HepG2 (cell line): Measurements from ENCODE around the gene QKI. TPM values are rescaled to one million over a fixed set of nuclear protein-coding genes. Genes with fewer than 3 reads are reported as not detected.
A peak's percentile ranks its signal among the peaks of the same experiment; 100 is the strongest.

Experiments
- CHD2 ChIP-seq: IDR thresholded peaks from 2 replicates; pipeline ENCODE4 v1.6.1; 2011; ENCODE audit warnings: low read depth, low read length, improper control_type of control experiment
- EP300 ChIP-seq, 3 experiments: sonication (generic) in 1 of 3; formaldehyde crosslinking in 1 of 3; IDR thresholded peaks; 2 replicates each; pipeline versions ENCODE4 v1.5.1 to v1.6.1; 2011 to 2020; ENCODE audit warnings: low read depth in 2 of 3, low read length in 2 of 3, borderline replicate concordance in 1 of 3, improper control_type of control experiment in 1 of 3, mild to moderate bottlenecking in 1 of 3, missing genetic modification reagents in 1 of 3, moderate library complexity in 1 of 3
- ISL2 ChIP-seq: sonication (generic); formaldehyde crosslinking; IDR thresholded peaks from 2 replicates; pipeline ENCODE4 v1.5.0; 2020; ENCODE audit warnings: missing genetic modification reagents
- KLF16 ChIP-seq, 2 experiments: sonication (generic) in 1 of 2; formaldehyde crosslinking in 1 of 2; IDR thresholded peaks; 2 replicates each; pipeline versions ENCODE4 v1.6.1 to v1.8.0; 2016 to 2023; ENCODE audit warnings: missing genetic modification reagents in 2 of 2, missing compliant biosample characterization in 1 of 2
- NFE2L1 ChIP-seq: sonication (generic); formaldehyde crosslinking; IDR thresholded peaks from 2 replicates; pipeline ENCODE4 v1.4.0; 2020; ENCODE audit warnings: missing genetic modification reagents, mild to moderate bottlenecking, borderline replicate concordance
- NFE2L2 ChIP-seq: fragments of 150-350 bp; IDR thresholded peaks from 2 replicates; pipeline ENCODE4 v1.6.1; 2014; ENCODE audit warnings: low read length
- SIN3A ChIP-seq: IDR thresholded peaks from 2 replicates; pipeline ENCODE4 v1.6.1; 2011; ENCODE audit warnings: low read depth, mild to moderate bottlenecking, control low read depth, low read length, borderline replicate concordance
- ZFP62 ChIP-seq: sonication (generic); formaldehyde crosslinking; IDR thresholded peaks from 2 replicates; pipeline ENCODE4 v1.4.0; 2020; ENCODE audit warnings: missing genetic modification reagents
- ZMYM3 ChIP-seq: sonication (generic); formaldehyde crosslinking; IDR thresholded peaks from 2 replicates; pipeline ENCODE4 v1.5.1; 2020; ENCODE audit warnings: mild to moderate bottlenecking, missing genetic modification reagents
- ZNF616 ChIP-seq: sonication (generic); formaldehyde crosslinking; IDR thresholded peaks from 2 replicates; pipeline ENCODE4 v1.5.0; 2020; ENCODE audit warnings: low read depth, mild to moderate bottlenecking, missing genetic modification reagents
- ZNF816 ChIP-seq: sonication (generic); formaldehyde crosslinking; IDR thresholded peaks from 2 replicates; pipeline ENCODE4 v1.8.0; 2022; ENCODE audit warnings: missing genetic modification reagents, mild to moderate bottlenecking, borderline replicate concordance
- ZSCAN12 ChIP-seq: sonication (generic); formaldehyde crosslinking; IDR thresholded peaks from 2 replicates; pipeline ENCODE4 v1.9.0; 2021; ENCODE audit warnings: mild to moderate bottlenecking, missing genetic modification reagents
- polyA plus RNA-seq, 8 experiments: library from polyadenylated mRNA; depleted of rRNA in 3 of 8; stranded (reverse) in 7 of 8; unstranded in 1 of 8; fragments of >200 nt; fragmentation: Illumina TruSeq in 4 of 8; extraction: Trizol in 4 of 8; gene quantifications; 2 replicates each; pipeline versions ENCODE4 v1.2.1 to v1.2.3, GENCODE V29; 2011 to 2016; ENCODE audit warnings: low read depth in 4 of 8, missing spikeins in 1 of 8, mixed read lengths in 1 of 8; ENCODE audit not compliant: insufficient read depth in 1 of 8
- total RNA-seq, 5 experiments: library from RNA; depleted of rRNA; stranded (reverse); fragments of >200 nt; fragmentation: Illumina TruSeq; extraction: Trizol; gene quantifications; 2 replicates each; pipeline ENCODE4 v1.2.3, GENCODE V29; 2016; ENCODE audit warnings: low read depth in 1 of 5
- TF ChIP-seq, protein P1 (sequence below), 2 experiments: fragments of 450-650 bp in 1 of 2; sonication (generic) in 1 of 2; formaldehyde crosslinking in 1 of 2; IDR thresholded peaks; 2 replicates each; pipeline versions ENCODE4 v1.6.1 to v1.8.0; 2016 to 2022; ENCODE audit warnings: antibody characterized with exemption in 1 of 2, mild to moderate bottlenecking in 1 of 2, missing genetic modification reagents in 1 of 2
- TF ChIP-seq, protein P2 (sequence below): sonication (generic); formaldehyde crosslinking; IDR thresholded peaks from 2 replicates; pipeline ENCODE4 v1.8.1; 2023; ENCODE audit warnings: mild to moderate bottlenecking, missing genetic modification reagents
- TF ChIP-seq, protein P3 (sequence below): IDR thresholded peaks from 2 replicates; pipeline ENCODE4 v1.6.1; 2016
- TF ChIP-seq, protein P4 (sequence below): conservative IDR thresholded peaks from 2 replicates; pipeline ENCODE4 v1.6.1; 2018; ENCODE audit warnings: missing genetic modification reagents

The QKI gene
- total and polyA plus RNA-seq, 2 of the 13 experiments (the other 11 are each of a cell fraction or from before 2014, with no cell fraction given): 136 to 137 TPM

DNA sequence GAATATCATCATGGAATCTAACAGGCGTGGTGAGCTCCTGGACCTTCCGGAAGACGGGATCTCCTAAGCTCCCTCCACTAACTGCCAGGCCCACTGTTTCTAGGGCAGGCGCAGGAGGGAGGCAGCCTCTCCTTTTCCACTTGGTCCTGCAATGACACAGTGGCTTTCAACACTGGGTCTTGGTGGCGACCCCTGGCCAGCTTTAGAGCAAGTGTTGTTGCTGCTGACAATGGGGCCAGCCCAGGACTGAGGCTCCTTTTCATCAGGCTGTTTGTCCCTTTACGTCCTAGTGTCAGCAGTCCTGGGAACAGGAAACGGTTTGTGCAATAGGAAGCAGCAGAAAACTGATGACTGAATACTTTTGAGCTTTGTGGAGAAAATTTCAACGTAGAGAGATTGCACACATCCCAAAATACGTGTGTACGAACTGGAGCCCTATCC is 9.7 kb upstream of the QKI start (continued):
- TF ChIP-seq, protein P1, sequence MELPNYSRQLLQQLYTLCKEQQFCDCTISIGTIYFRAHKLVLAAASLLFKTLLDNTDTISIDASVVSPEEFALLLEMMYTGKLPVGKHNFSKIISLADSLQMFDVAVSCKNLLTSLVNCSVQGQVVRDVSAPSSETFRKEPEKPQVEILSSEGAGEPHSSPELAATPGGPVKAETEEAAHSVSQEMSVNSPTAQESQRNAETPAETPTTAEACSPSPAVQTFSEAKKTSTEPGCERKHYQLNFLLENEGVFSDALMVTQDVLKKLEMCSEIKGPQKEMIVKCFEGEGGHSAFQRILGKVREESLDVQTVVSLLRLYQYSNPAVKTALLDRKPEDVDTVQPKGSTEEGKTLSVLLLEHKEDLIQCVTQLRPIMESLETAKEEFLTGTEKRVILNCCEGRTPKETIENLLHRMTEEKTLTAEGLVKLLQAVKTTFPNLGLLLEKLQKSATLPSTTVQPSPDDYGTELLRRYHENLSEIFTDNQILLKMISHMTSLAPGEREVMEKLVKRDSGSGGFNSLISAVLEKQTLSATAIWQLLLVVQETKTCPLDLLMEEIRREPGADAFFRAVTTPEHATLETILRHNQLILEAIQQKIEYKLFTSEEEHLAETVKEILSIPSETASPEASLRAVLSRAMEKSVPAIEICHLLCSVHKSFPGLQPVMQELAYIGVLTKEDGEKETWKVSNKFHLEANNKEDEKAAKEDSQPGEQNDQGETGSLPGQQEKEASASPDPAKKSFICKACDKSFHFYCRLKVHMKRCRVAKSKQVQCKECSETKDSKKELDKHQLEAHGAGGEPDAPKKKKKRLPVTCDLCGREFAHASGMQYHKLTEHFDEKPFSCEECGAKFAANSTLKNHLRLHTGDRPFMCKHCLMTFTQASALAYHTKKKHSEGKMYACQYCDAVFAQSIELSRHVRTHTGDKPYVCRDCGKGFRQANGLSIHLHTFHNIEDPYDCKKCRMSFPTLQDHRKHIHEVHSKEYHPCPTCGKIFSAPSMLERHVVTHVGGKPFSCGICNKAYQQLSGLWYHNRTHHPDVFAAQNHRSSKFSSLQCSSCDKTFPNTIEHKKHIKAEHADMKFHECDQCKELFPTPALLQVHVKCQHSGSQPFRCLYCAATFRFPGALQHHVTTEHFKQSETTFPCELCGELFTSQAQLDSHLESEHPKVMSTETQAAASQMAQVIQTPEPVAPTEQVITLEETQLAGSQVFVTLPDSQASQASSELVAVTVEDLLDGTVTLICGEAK (IDR thresholded peaks at IDR 0.05): no peak
- TF ChIP-seq, protein P1 (CRISPR knock-in tag; IDR thresholded peaks at IDR 0.05): no peak
- TF ChIP-seq ZNF816 (CRISPR knock-in tag) (no peak), ZFP62 (CRISPR knock-in tag) (no peak), ZMYM3 (CRISPR knock-in tag) (peak; percentile 36; the same call in 1 of the 2 replicates), NFE2L2 (no peak), ISL2 (no peak), ZSCAN12 (no peak), CHD2 (no peak), SIN3A (no peak), ZNF616 (CRISPR knock-in tag) (no peak; the same call in 1 of the 2 replicates), NFE2L1 (CRISPR knock-in tag) (no peak), EP300 (IDR thresholded peaks at IDR 0.05; ENCODE audit: low read depth in 2 of 2, low read length in 2 of 2) (no peak), EP300 (CRISPR knock-in tag; IDR thresholded peaks at IDR 0.05; ENCODE audit: borderline replicate concordance) (peak; percentile 32; the same call in 1 of the 2 replicates), KLF16 (CRISPR knock-in tag; IDR thresholded peaks at IDR 0.05) (peak in 1 of 2 experiments; percentile 15; a peak in 1 of 4 replicates)
- TF ChIP-seq, protein P2, sequence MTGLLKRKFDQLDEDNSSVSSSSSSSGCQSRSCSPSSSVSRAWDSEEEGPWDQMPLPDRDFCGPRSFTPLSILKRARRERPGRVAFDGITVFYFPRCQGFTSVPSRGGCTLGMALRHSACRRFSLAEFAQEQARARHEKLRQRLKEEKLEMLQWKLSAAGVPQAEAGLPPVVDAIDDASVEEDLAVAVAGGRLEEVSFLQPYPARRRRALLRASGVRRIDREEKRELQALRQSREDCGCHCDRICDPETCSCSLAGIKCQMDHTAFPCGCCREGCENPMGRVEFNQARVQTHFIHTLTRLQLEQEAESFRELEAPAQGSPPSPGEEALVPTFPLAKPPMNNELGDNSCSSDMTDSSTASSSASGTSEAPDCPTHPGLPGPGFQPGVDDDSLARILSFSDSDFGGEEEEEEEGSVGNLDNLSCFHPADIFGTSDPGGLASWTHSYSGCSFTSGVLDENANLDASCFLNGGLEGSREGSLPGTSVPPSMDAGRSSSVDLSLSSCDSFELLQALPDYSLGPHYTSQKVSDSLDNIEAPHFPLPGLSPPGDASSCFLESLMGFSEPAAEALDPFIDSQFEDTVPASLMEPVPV (CRISPR knock-in tag): no peak
- TF ChIP-seq, protein P3, sequence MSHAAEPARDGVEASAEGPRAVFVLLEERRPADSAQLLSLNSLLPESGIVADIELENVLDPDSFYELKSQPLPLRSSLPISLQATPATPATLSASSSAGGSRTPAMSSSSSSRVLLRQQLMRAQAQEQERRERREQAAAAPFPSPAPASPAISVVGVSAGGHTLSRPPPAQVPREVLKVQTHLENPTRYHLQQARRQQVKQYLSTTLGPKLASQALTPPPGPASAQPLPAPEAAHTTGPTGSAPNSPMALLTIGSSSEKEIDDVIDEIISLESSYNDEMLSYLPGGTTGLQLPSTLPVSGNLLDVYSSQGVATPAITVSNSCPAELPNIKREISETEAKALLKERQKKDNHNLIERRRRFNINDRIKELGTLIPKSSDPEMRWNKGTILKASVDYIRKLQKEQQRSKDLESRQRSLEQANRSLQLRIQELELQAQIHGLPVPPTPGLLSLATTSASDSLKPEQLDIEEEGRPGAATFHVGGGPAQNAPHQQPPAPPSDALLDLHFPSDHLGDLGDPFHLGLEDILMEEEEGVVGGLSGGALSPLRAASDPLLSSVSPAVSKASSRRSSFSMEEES (CRISPR knock-in tag): no peak
- TF ChIP-seq, protein P4, sequence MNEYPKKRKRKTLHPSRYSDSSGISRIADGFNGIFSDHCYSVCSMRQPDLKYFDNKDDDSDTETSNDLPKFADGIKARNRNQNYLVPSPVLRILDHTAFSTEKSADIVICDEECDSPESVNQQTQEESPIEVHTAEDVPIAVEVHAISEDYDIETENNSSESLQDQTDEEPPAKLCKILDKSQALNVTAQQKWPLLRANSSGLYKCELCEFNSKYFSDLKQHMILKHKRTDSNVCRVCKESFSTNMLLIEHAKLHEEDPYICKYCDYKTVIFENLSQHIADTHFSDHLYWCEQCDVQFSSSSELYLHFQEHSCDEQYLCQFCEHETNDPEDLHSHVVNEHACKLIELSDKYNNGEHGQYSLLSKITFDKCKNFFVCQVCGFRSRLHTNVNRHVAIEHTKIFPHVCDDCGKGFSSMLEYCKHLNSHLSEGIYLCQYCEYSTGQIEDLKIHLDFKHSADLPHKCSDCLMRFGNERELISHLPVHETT (CRISPR knock-in tag): no peak
